ENCODE measurements around the gene TRPM5. TPM values are rescaled to one million over a fixed set of nuclear protein-coding genes. Genes with fewer than 3 reads are reported as not detected.
"Not testable (repeated sequence)": the region's sequence is repeated elsewhere in the genome, so short reads cannot be mapped to it uniquely, and the experiment has no call there.

TRPM5 gene
- total RNA-seq, 4 donors from 2014 or later = not detected

DNA sequence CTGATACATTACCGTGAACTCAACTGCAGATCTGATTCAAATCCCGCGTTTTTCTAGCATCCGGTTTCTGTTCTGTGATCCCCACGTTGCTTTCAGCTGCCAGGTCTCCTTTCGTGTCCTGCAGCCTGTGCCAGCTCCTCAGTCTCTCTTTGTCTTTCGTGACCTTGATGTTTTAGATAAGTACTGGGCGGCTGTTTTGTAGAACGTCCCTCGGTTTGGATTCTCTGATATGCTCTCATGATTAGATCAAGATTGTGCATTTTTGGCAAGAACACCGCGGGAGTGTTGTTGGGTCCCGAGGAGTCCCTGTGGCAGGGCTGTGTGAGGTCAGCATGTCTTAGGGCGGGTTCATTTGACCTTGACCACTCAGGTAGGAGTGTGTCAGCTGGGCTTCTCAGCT, 39.1 kb upstream of the TRPM5 start:
- Histone ChIP-seq H3K27me3 (peaks cover 0 to 51% (median 0%) of the 10 kb centered on the region in 4 donors), H3K36me3 (no peaks in the 10 kb centered on the region), H3K4me3 (no peak overlapping the region), H3K9me3 (peaks cover 0 to 40% (median 24%) of the 10 kb centered on the region in 4 donors), H3K27ac (replicated peaks in 1 of 4) (no peak overlapping the region), H3K4me1 (peaks cover 0 to 3% (median 0%) of the 10 kb centered on the region in 4 donors)
- DNase-seq (ENCODE audit: extremely low spot score) = no peak
- intact Hi-C loops (cut with DNase I) = no loop called here
- 55% methylated on average over 14 of the region's 14 CpGs for WGBS
- TF ChIP-seq, protein P1, sequence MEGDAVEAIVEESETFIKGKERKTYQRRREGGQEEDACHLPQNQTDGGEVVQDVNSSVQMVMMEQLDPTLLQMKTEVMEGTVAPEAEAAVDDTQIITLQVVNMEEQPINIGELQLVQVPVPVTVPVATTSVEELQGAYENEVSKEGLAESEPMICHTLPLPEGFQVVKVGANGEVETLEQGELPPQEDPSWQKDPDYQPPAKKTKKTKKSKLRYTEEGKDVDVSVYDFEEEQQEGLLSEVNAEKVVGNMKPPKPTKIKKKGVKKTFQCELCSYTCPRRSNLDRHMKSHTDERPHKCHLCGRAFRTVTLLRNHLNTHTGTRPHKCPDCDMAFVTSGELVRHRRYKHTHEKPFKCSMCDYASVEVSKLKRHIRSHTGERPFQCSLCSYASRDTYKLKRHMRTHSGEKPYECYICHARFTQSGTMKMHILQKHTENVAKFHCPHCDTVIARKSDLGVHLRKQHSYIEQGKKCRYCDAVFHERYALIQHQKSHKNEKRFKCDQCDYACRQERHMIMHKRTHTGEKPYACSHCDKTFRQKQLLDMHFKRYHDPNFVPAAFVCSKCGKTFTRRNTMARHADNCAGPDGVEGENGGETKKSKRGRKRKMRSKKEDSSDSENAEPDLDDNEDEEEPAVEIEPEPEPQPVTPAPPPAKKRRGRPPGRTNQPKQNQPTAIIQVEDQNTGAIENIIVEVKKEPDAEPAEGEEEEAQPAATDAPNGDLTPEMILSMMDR (IDR thresholded peaks at IDR 0.05) = no peak
- TF ChIP-seq POLR2AphosphoS5 (IDR thresholded peaks at IDR 0.05) (no peak), EP300 (IDR thresholded peaks at IDR 0.05) (no peak), POLR2A (IDR thresholded peaks at IDR 0.05; ENCODE audit: low read depth) (no peak)

DNA sequence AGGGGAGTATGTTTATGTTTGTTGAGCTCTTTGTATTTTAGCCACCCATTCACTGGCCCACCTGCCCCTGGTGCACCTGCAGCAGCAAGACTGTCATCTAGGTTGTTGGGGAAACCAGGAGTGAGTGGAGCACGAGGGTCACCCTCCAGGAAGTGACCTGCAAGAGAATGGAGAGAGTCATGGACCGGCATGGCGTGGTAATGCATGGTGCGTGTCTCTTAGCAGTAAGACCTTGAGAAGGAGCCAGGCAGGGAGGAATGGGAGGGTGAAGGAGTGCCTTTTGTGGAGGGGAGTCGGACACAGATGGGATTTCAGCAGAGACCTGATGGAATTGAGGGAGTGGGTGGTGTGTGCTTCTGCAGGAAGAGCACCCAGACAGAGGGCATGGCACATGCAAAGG, 38.4 kb upstream of the TRPM5 start:
- Histone ChIP-seq H3K27ac (replicated peaks in 1 of 4) (no peak overlapping the region), H3K36me3 (no peaks in the 10 kb centered on the region), H3K4me1 (peaks cover 0 to 4% (median 0%) of the 10 kb centered on the region in 4 donors), H3K27me3 (peaks cover 0 to 51% (median 0%) of the 10 kb centered on the region in 4 donors), H3K4me3 (no peak overlapping the region), H3K9me3 (peaks cover 0 to 33% (median 17%) of the 10 kb centered on the region in 4 donors)
- DNase-seq (ENCODE audit: extremely low spot score) = no peak
- TF ChIP-seq, protein P1 (IDR thresholded peaks at IDR 0.05) = no peak
- TF ChIP-seq POLR2A (IDR thresholded peaks at IDR 0.05; ENCODE audit: low read depth) = no peak
- no peak for TF ChIP-seq POLR2AphosphoS5 (IDR thresholded peaks at IDR 0.05)
- TF ChIP-seq EP300 (IDR thresholded peaks at IDR 0.05) = no peak
- WGBS = 61% methylated on average over 5 of the region's 5 CpGs
- intact Hi-C loops (cut with DNase I) = no loop called here

DNA sequence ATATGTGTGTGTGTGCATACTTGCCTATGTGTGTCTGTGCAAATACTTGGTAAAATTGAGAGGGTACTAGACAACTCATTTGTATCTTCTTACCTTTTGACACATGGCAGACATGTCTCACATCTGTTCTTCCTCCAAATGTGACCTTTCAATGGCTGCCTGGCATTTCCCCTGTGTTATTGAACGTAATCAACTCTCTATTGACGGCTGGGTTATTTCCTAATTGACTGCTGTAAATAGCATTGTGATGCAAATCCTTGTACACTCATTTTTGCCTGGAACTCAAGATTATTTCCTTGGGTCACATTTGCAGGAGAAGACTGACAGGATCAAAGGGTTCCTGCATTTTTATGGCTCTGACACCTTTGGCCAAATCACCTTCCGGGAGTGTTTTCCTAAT, 37.9 kb upstream of the TRPM5 start:
- TF ChIP-seq POLR2A (IDR thresholded peaks at IDR 0.05; ENCODE audit: low read depth) = no peak
- Histone ChIP-seq H3K9me3 (peaks cover 0 to 28% (median 12%) of the 10 kb centered on the region in 4 donors), H3K27ac (replicated peaks in 1 of 4) (no peak overlapping the region), H3K4me3 (no peak overlapping the region), H3K27me3 (peaks cover 0 to 51% (median 0%) of the 10 kb centered on the region in 4 donors), H3K4me1 (peaks cover 0 to 6% (median 0%) of the 10 kb centered on the region in 4 donors), H3K36me3 (no peaks in the 10 kb centered on the region)
- 63% methylated on average over 3 of the region's 3 CpGs for WGBS
- intact Hi-C loops (cut with DNase I) = no loop called here
- no peak for DNase-seq (ENCODE audit: extremely low spot score)

DNA sequence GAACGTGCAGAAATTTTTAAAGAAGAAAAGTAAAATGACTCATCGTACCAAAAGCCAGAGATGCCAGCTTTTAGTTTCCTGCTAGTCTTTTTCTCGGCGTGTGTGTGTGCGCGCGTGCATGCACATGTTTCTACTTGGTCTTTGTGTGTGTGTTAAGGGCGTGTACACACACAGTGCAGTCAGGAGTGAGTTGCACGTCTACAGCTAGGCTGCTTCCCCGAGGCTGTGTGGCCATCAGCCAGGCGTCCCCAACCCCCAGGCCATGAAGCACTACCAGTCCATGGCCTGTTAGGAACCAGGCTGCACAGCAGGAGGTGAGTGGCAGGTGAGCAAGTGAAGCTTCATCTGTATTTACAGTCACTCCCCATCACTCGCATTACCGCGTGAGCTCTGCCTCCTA, 36.9 kb upstream of the TRPM5 start:
- DNase-seq (ENCODE audit: extremely low spot score) = no peak
- intact Hi-C loops (cut with DNase I) = no loop called here
- 65% methylated on average over 14 of the region's 14 CpGs for WGBS

DNA sequence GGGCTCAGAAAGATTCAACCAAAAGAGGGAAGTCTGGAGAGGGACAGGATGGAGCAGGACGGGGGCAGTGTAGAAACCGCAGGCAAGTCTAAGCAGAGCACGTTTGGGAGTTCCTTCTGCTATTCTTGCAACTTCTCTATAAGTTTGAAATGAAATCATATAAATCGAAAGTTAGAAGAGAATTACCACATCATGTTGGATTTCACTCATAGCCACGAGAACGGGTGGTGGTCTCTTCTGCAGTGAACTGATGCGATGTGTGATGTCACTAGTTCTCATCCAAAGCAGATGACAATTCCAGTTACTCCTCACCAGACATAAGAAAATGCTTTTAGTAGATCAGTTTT, 36.5 kb upstream of the TRPM5 start:
- peaks cover 0 to 6% (median 0%) of the 10 kb centered on the region in 4 donors for H3K4me1 ChIP-seq
- intact Hi-C loops (cut with DNase I) = no loop called here
- peak overlapping the region in 1 of 4 donors; percentile 35 for H3K27ac ChIP-seq (replicated peaks in 1 of 4)
- peaks cover 0 to 39% (median 0%) of the 10 kb centered on the region in 4 donors for H3K27me3 ChIP-seq
- no peak for DNase-seq (ENCODE audit: extremely low spot score)
- H3K4me3 ChIP-seq = no peak overlapping the region
- WGBS = 72% methylated on average over 7 of the region's 7 CpGs
- H3K36me3 ChIP-seq = no peaks in the 10 kb centered on the region
- TF ChIP-seq POLR2AphosphoS5 (IDR thresholded peaks at IDR 0.05) (no peak), POLR2A (IDR thresholded peaks at IDR 0.05; ENCODE audit: low read depth) (no peak)
- TF ChIP-seq, protein P1 (IDR thresholded peaks at IDR 0.05) = no peak
- H3K9me3 ChIP-seq = peaks cover 0 to 14% (median under 1%) of the 10 kb centered on the region in 4 donors

More for the DNA sequence above, 36.9 kb upstream of the TRPM5 start:
- Histone ChIP-seq H3K4me1 (peaks cover 0 to 6% (median 0%) of the 10 kb centered on the region in 4 donors), H3K27me3 (peaks cover 0 to 43% (median 0%) of the 10 kb centered on the region in 4 donors), H3K4me3 (no peak overlapping the region), H3K36me3 (no peaks in the 10 kb centered on the region), H3K9me3 (peaks cover 0 to 18% (median 3%) of the 10 kb centered on the region in 4 donors), H3K27ac (replicated peaks in 1 of 4) (peak overlapping the region in 1 of 4 donors; percentile 35)
- TF ChIP-seq, protein P1 (IDR thresholded peaks at IDR 0.05) = no peak
- TF ChIP-seq POLR2AphosphoS5 (IDR thresholded peaks at IDR 0.05) (no peak), EP300 (IDR thresholded peaks at IDR 0.05) (no peak), POLR2A (IDR thresholded peaks at IDR 0.05; ENCODE audit: low read depth) (no peak)

DNA sequence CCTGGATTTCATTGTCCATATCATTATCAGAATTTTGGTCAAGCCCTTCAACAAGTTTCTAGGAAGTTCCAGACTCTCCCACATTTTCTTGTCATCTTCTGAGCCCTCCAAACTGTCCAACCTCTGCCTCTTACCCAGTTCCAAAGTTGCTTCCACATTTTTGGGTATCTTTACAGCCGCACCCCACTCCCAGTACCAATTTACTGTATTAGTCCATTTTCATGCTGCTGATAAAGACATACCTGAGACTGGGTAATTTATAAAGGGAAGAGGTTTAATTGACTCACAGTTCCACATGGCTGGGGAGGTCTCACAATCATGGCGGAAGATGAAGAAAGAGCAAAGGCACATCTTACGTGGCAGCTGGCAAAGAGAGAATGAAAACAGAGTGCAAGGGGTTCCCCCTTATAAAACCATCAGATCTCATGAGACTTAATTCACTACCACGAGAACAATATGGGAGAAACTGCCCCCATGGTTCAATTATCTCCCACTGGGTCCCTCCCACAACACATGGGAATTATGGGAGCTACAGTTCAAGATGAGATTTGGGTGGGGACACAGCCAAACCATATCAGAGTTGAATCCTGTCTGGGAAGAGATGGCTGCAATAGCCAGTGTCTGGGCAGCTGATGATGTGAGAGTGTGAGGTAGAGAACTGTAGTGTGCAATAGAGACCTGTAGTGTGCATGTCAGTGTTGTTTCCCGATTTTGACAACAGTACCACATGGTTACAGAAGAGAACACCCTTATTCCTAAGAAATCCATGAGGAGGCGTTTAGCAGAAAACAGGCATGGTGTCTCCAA, 36.0 kb upstream of the TRPM5 start:
- peaks cover 0 to 11% (median 0%) of the 10 kb centered on the region in 4 donors for H3K9me3 ChIP-seq
- DNase-seq (ENCODE audit: extremely low spot score); intact Hi-C loops (cut with DNase I); H3K4me3 ChIP-seq; H3K36me3 ChIP-seq; H3K4me1 ChIP-seq; H3K27ac ChIP-seq (replicated peaks in 1 of 4): not testable (repeated sequence)
- WGBS = 76% methylated on average over 6 of the region's 6 CpGs
- H3K27me3 ChIP-seq = peaks cover 0 to 39% (median 0%) of the 10 kb centered on the region in 4 donors

All from esophagus muscularis mucosa (tissue), 4 donors.